ENCODE results near the gene RAI2.

RAI2 gene

GRCh38 chrX:17758382-17758781 lies 102.7 kb downstream of the RAI2 start:
- Histone ChIP-seq H3K4me3 (ENCODE audit: low read depth, low read length) (no peak overlapping the region), H3K36me3 (ENCODE audit: control insufficient read depth in 2 of 2, insufficient read depth in 1 of 2, low read length in 2 of 2) (peaks cover 0 to 3% of the 10 kb centered on the region in 2 experiments; a peak in 1 of 3 replicates), H3K9me3 (ENCODE audit: control insufficient read depth, insufficient read depth, low read depth, low read length) (no peaks in the 10 kb centered on the region), H3K4me1 (ENCODE audit: control insufficient read depth, insufficient read depth, low read length) (no peaks in the 10 kb centered on the region), H3K27ac (ENCODE audit: extremely low read depth, low read depth, low read length) (no peak overlapping the region)
- ChIA-PET CTCF (no interaction called here), POLR2A (no interaction called here)
- TF ChIP-seq HOXC10 (CRISPR knock-in tag; IDR thresholded peaks at IDR 0.05) (no peak), ZNF501 (tag by site-specific recombination; IDR thresholded peaks at IDR 0.05) (no peak), KLF9 (tag by site-specific recombination; IDR thresholded peaks at IDR 0.05; ENCODE audit: low read depth) (no peak), ZNF677 (tag by site-specific recombination; IDR thresholded peaks at IDR 0.05) (no peak), MZF1 (tag by site-specific recombination; IDR thresholded peaks at IDR 0.05; ENCODE audit: borderline replicate concordance) (no peak), ZNF354C (tag by site-specific recombination; IDR thresholded peaks at IDR 0.05; ENCODE audit: borderline replicate concordance, low read depth) (no peak), ZNF404 (tag by site-specific recombination; IDR thresholded peaks at IDR 0.05) (no peak)

DNA sequence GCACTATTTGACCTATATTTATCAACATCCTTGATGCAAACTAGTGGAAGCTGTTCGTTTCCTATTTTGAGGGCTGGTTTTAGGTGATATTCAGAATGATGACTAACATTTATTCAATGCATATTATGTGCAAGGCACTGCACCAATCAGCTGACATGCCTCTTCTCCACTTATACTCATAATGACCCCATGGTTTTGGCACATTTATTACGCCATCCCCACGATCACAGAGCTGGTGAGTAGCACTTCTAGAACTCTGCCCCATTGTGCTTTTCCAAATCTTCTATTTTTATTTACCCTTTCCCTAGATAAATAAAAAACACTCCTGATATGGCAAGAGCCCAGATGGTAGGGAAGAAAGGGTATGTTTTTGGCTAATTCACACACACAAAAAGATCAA lies 110.7 kb downstream of the RAI2 start:
- CTCF ChIA-PET = no interaction called here
- TF ChIP-seq ZNF221 (tag by site-specific recombination; IDR thresholded peaks at IDR 0.05; ENCODE audit: borderline replicate concordance) (no peak), ZNF488 (tag by site-specific recombination; IDR thresholded peaks at IDR 0.05) (no peak), YY1 (tag by site-specific recombination; IDR thresholded peaks at IDR 0.05) (no peak), ZBTB7A (tag by site-specific recombination; IDR thresholded peaks at IDR 0.05; ENCODE audit: low read depth) (no peak), ZNF426 (tag by site-specific recombination; IDR thresholded peaks at IDR 0.05) (no peak), ZSCAN23 (tag by site-specific recombination; IDR thresholded peaks at IDR 0.05) (no peak), ZNF16 (tag by site-specific recombination; IDR thresholded peaks at IDR 0.05; ENCODE audit: low read depth) (no peak), MEIS1 (CRISPR knock-in tag; IDR thresholded peaks at IDR 0.05; ENCODE audit: borderline replicate concordance) (no peak), ZNF76 (tag by site-specific recombination; IDR thresholded peaks at IDR 0.05; ENCODE audit: borderline replicate concordance, low read depth) (no peak), ZNF169 (tag by site-specific recombination; IDR thresholded peaks at IDR 0.05) (no peak), ZNF335 (tag by site-specific recombination; conservative IDR thresholded peaks at IDR 0.05) (no peak), SP3 (tag by site-specific recombination; IDR thresholded peaks at IDR 0.05) (no peak), ZNF514 (tag by site-specific recombination; IDR thresholded peaks at IDR 0.05) (no peak), ZXDB (tag by site-specific recombination; IDR thresholded peaks at IDR 0.05) (no peak), ZNF830 (tag by site-specific recombination; IDR thresholded peaks at IDR 0.05; ENCODE audit: low read depth) (no peak), BCL11A (tag by site-specific recombination; IDR thresholded peaks at IDR 0.05; ENCODE audit: low read depth) (no peak)
- TF ChIP-seq, protein P1, sequence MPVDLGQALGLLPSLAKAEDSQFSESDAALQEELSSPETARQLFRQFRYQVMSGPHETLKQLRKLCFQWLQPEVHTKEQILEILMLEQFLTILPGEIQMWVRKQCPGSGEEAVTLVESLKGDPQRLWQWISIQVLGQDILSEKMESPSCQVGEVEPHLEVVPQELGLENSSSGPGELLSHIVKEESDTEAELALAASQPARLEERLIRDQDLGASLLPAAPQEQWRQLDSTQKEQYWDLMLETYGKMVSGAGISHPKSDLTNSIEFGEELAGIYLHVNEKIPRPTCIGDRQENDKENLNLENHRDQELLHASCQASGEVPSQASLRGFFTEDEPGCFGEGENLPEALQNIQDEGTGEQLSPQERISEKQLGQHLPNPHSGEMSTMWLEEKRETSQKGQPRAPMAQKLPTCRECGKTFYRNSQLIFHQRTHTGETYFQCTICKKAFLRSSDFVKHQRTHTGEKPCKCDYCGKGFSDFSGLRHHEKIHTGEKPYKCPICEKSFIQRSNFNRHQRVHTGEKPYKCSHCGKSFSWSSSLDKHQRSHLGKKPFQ (tag by site-specific recombination; IDR thresholded peaks at IDR 0.05) = no peak
- TF ChIP-seq, protein P2, sequence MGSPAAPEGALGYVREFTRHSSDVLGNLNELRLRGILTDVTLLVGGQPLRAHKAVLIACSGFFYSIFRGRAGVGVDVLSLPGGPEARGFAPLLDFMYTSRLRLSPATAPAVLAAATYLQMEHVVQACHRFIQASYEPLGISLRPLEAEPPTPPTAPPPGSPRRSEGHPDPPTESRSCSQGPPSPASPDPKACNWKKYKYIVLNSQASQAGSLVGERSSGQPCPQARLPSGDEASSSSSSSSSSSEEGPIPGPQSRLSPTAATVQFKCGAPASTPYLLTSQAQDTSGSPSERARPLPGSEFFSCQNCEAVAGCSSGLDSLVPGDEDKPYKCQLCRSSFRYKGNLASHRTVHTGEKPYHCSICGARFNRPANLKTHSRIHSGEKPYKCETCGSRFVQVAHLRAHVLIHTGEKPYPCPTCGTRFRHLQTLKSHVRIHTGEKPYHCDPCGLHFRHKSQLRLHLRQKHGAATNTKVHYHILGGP (tag by site-specific recombination; IDR thresholded peaks at IDR 0.05) = no peak
- TF ChIP-seq, protein P3, sequence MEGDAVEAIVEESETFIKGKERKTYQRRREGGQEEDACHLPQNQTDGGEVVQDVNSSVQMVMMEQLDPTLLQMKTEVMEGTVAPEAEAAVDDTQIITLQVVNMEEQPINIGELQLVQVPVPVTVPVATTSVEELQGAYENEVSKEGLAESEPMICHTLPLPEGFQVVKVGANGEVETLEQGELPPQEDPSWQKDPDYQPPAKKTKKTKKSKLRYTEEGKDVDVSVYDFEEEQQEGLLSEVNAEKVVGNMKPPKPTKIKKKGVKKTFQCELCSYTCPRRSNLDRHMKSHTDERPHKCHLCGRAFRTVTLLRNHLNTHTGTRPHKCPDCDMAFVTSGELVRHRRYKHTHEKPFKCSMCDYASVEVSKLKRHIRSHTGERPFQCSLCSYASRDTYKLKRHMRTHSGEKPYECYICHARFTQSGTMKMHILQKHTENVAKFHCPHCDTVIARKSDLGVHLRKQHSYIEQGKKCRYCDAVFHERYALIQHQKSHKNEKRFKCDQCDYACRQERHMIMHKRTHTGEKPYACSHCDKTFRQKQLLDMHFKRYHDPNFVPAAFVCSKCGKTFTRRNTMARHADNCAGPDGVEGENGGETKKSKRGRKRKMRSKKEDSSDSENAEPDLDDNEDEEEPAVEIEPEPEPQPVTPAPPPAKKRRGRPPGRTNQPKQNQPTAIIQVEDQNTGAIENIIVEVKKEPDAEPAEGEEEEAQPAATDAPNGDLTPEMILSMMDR (tag by site-specific recombination; IDR thresholded peaks at IDR 0.05) = no peak
- TF ChIP-seq, protein P4, sequence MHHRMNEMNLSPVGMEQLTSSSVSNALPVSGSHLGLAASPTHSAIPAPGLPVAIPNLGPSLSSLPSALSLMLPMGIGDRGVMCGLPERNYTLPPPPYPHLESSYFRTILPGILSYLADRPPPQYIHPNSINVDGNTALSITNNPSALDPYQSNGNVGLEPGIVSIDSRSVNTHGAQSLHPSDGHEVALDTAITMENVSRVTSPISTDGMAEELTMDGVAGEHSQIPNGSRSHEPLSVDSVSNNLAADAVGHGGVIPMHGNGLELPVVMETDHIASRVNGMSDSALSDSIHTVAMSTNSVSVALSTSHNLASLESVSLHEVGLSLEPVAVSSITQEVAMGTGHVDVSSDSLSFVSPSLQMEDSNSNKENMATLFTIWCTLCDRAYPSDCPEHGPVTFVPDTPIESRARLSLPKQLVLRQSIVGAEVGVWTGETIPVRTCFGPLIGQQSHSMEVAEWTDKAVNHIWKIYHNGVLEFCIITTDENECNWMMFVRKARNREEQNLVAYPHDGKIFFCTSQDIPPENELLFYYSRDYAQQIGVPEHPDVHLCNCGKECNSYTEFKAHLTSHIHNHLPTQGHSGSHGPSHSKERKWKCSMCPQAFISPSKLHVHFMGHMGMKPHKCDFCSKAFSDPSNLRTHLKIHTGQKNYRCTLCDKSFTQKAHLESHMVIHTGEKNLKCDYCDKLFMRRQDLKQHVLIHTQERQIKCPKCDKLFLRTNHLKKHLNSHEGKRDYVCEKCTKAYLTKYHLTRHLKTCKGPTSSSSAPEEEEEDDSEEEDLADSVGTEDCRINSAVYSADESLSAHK (tag by site-specific recombination; IDR thresholded peaks at IDR 0.05) = no peak

More for the DNA sequence above, 110.7 kb downstream of the RAI2 start:
- Histone ChIP-seq H3K36me3 (ENCODE audit: control insufficient read depth in 2 of 2, insufficient read depth in 1 of 2, low read length in 2 of 2) (peaks cover 34 to 38% of the 10 kb centered on the region in 2 experiments; a peak in 2 of 3 replicates), H3K4me3 (ENCODE audit: low read depth, low read length) (no peak overlapping the region), H3K9me3 (ENCODE audit: control insufficient read depth, insufficient read depth, low read depth, low read length) (no peaks in the 10 kb centered on the region), H3K27ac (ENCODE audit: extremely low read depth, low read depth, low read length) (no peak overlapping the region), H3K4me1 (ENCODE audit: control insufficient read depth, insufficient read depth, low read length) (no peaks in the 10 kb centered on the region)
- POLR2A ChIA-PET = no interaction called here

Measured in HEK293 (cell line).